GM21381 (cell line): ENCODE data around the gene ATG4A.
A peak's percentile ranks its signal among the peaks of the same experiment; 100 is the strongest.

ENCODE experiments used
- ATAC-seq: cut with Tn5 transposase; IDR thresholded peaks from one replicate; pipeline ENCODE4 v1.9.1; 2021; ENCODE audit warnings: mild to moderate bottlenecking, moderate library complexity; ENCODE audit not compliant: unreplicated experiment

ATG4A gene

DNA sequence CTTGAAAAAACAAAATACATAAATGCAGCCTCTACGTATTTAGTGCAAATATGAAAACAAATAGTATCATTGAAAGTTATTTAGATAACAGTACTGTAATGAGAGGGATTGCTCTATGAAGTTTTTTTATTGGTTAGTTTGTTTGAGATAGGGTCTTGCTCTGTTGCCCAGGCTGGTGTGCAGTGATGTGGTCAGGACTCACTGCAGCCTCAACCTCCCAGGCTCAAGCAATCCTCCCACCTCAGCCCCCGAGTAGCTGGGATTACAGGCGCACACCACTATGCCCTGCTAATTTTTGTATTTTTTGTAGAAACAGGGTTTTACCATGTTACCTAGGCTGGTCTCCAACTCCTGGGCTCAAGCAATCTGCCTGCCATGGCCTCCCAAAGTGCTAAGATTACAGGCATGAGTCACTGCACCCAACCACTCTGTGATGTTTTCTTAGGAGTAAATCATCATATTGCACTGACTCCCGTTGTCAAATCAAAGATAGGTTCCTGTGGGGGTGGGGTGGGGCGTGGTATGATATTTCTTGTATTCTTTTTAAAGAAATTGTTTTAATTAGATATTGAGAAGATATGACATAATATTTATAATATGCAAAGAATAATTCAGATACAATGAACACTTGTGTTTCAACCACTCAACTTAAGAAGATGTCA, 75.8 kb downstream of the ATG4A start:
- ATAC-seq = no peak

DNA sequence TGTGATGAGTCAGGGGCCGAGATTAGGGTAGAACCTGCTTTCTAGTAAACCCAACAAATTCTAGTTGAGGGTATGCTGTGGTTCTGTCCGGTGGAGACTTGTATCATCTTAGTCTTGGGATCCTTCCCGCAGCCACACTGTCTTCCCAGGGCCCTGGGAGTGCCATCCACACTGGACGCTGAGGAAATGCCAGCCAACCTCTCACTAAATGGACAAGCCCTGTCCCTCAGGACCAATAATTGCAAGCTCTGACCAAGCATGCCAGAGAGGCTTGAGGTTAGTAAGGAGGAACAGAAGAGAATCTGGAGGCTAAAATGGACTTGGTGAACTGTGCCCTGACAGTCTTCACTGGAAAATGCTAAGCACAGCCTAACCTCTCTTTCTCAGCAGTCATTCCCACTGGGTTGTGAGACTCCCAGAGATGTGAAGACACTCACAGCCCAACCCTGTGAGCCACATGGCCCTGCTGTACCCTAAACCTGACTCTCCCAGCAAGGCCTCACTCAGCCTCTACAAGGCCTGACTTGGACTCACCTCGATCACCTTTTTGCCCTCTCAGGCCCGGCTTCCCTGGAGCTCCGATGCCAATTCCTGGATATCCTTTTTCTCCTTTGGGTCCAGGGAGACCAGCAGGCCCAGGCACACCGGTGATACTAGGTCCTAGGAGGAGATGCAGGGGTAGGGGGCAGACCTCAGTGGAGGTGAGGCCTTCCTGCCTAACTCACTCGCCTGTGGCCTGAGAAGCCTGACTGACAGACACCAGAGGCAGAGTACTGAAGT, 77.6 kb downstream of the ATG4A start:
- ATAC-seq = no peak

DNA sequence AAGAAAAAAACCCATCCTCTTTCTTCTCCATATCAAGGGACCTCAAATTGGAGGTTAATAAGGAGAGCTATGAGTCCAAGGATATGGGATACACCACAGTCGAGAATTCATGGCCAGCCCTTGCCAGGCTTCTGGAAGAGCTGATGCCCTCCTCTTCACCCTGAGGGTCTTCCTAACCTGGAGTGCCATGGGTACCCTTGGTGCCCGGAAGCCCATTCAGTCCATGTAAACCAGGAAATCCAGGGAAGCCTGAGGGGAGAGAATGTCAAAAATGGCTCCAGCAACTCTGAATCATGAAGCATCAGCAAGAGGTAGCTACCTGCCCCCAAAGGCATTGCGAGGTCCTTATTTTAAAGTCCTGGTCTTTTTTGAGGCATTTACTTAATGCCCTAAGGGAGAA, 78.2 kb downstream of the ATG4A start:
- no peak for ATAC-seq

- no peak for ATAC-seq
Observed at GRCh38 chrX:108171671-108172070, 80.1 kb downstream of the ATG4A start.

GRCh38 chrX:108173874-108174273, 82.3 kb downstream of the ATG4A start:
- no peak for ATAC-seq

DNA sequence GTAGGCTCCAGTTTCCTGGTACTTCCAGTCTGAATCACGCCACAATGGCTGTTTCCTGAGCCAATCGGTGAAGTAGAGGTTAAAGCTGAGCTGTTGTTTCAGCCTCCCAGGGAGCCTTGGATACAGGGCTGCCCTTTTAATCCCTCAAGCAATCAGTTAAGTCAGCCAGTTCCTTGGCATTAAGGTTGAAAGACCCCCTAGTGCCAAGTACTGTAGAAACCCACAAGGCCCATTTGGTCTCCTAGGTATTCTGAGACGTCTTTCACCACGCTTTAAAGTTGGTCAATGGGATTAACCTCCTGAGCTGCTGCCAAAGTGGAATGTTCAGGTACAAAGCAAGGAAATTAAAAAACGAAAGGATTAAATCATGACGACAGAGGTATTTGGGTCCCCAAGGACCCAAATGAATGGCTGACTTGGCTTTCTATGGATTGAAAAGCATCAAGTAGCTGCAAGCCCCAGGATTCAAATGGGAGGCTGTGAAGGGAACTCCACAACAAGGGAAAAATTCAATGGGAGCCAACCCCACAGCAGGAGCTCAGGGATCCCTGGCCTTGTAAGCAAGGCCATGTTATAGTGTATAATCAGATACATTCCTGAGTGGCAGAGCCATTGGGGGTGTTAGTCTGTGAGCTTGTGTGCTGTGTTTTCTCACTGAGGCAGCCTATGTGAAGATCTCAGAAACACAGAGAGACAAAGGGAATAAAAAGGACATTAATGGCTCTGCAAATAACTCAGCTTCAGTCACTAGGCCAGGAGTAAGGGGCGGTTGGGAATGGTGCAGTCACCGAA, 86.0 kb downstream of the ATG4A start:
- no peak for ATAC-seq

- no peak for ATAC-seq
Observed at GRCh38 chrX:108178143-108178498, 86.5 kb downstream of the ATG4A start.

DNA sequence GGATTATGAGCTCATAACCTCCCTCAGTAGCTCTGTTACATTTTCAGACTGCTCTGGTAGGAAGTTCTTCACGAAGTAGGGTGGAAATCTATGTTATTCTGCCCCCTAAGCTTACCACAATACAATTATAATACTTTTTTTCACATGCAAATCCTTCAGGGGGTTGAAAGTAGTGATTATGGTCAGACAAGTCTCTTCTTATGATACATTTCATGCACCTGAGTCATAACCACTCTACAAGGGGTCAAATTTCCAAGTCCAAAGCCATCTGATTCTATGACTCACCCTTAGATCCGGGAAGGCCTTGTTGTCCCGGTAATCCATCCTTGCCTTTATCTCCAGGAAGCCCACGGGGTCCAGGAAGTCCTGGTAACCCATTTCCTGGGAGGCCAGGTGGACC, 95.2 kb downstream of the ATG4A start:
- ATAC-seq = no peak

DNA sequence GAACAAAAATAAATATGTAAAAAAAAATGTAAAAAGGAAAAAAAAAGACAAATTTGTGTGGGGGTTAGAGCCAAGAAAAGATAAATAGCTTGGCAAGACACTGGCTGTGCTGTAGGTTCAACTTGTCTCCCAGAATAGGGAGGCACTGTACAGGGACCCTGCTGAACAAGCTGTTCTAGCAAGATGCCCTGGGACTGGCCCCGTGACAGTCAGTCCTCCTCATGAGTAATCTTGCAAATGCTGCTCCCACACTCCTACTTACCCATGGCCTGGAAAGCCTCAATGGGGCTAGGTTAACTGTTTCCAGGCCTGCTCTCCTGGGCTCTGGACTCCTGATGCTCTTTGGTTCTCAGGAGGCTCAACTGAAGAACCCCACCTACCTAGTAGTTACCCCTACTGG, 106.8 kb downstream of the ATG4A start:
- ATAC-seq = no peak

- ATAC-seq = no peak
Observed at GRCh38 chrX:108199041-108199440, 107.5 kb downstream of the ATG4A start.

- peak; percentile 46 for ATAC-seq
Observed at GRCh38 chrX:108199691-108200090, 108.1 kb downstream of the ATG4A start.

GRCh38 chrX:108203540-108203939, 112.0 kb downstream of the ATG4A start:
- ATAC-seq = no peak
